Body of pancreas (tissue), 4 donors: ENCODE measurements around the gene MAP4K5.

Experiments
- CTCF ChIP-seq, 7 experiments: fragments of 450-650 bp in 4 of 7; fragments of 200-600 bp in 3 of 7; sonication (generic) in 3 of 7; IDR thresholded peaks; one replicate each; pipeline ENCODE4 v1.5.1; 2016 to 2019; ENCODE audit warnings: antibody characterized with exemption in 7 of 7
- POLR2A ChIP-seq, 3 donors: fragments of 450-650 bp; IDR thresholded peaks; one replicate each; pipeline ENCODE4 v1.6.1; 2016; ENCODE audit warnings: antibody characterized with exemption in 3 of 3, mild to moderate bottlenecking in 2 of 3

DNA sequence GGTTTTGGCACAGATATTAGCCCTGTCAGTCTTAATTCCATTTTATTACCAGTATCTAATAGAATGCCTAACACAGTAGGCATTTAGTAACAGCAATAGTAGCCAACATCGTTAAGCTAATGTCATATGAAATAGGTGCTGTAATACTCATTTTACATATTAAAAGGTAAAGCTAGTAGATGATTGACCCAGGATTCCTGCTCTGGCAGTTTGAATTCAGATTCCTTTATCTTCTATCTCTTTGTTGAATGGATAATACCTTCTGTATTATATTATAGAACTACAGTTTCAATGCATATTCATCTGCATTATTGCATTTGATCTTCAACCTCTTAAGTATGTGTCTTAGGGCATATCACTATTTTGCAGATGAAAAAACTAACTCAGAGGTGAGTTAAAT, 30.5 kb upstream of the MAP4K5 start:
- no peak for TF ChIP-seq CTCF (IDR thresholded peaks at IDR 0.05)
- no peak for TF ChIP-seq POLR2A (IDR thresholded peaks at IDR 0.05)
